ENCODE data around the gene NRP2. TPM values are rescaled to one million over a fixed set of nuclear protein-coding genes. Genes with fewer than 3 reads are reported as not detected.

Gene NRP2
- total RNA-seq, 2 experiments from 2014 or later: 1.1 to 2.0 TPM

- Mint-ChIP-seq H3K36me3 (no peaks in the 10 kb centered on the region), H3K27ac (no peak overlapping the region), H3K4me1 (no peaks in the 10 kb centered on the region), H3K27me3 (peaks cover 7% of the 10 kb centered on the region), H3K4me3 (no peak overlapping the region), H3K9me3 (no peaks in the 10 kb centered on the region)
- no peak for DNase-seq
Measured at GRCh38 chr2:205734436-205735037, 52.2 kb downstream of the NRP2 start.

- Mint-ChIP-seq H3K27ac (no peak overlapping the region), H3K4me1 (no peaks in the 10 kb centered on the region), H3K27me3 (peaks cover 16% of the 10 kb centered on the region), H3K9me3 (no peaks in the 10 kb centered on the region), H3K4me3 (no peak overlapping the region), H3K36me3 (no peaks in the 10 kb centered on the region)
- no peak for DNase-seq
Measured at GRCh38 chr2:205738117-205738968, 56.0 kb downstream of the NRP2 start.

GRCh38 chr2:205739620-205740019, 57.3 kb downstream of the NRP2 start:
- H3K4me1 Mint-ChIP-seq: no peaks in the 10 kb centered on the region
- peaks cover 16% of the 10 kb centered on the region for H3K27me3 Mint-ChIP-seq
- H3K9me3 Mint-ChIP-seq: no peaks in the 10 kb centered on the region
- DNase-seq: no peak
- H3K4me3 Mint-ChIP-seq: no peak overlapping the region
- H3K27ac Mint-ChIP-seq: no peak overlapping the region
- H3K36me3 Mint-ChIP-seq: no peaks in the 10 kb centered on the region

GRCh38 chr2:205740381-205740780, 58.1 kb downstream of the NRP2 start:
- H3K27me3 Mint-ChIP-seq: peaks cover 16% of the 10 kb centered on the region

GRCh38 chr2:205741256-205741978, 59.1 kb downstream of the NRP2 start:
- no peak overlapping the region for H3K27ac Mint-ChIP-seq
- no peaks in the 10 kb centered on the region for H3K9me3 Mint-ChIP-seq
- no peak for DNase-seq
- peaks cover 16% of the 10 kb centered on the region for H3K27me3 Mint-ChIP-seq
- H3K4me1 Mint-ChIP-seq: no peaks in the 10 kb centered on the region
- H3K4me3 Mint-ChIP-seq: no peak overlapping the region
- no peaks in the 10 kb centered on the region for H3K36me3 Mint-ChIP-seq

More at GRCh38 chr2:205740381-205740780, 58.1 kb downstream of the NRP2 start:
- no peaks in the 10 kb centered on the region for H3K9me3 Mint-ChIP-seq
- no peak overlapping the region for H3K4me3 Mint-ChIP-seq
- H3K27ac Mint-ChIP-seq: no peak overlapping the region
- H3K4me1 Mint-ChIP-seq: no peaks in the 10 kb centered on the region
- no peak for DNase-seq
- no peaks in the 10 kb centered on the region for H3K36me3 Mint-ChIP-seq

GRCh38 chr2:205743137-205743536, 60.8 kb downstream of the NRP2 start:
- H3K9me3 Mint-ChIP-seq: no peaks in the 10 kb centered on the region
- H3K4me1 Mint-ChIP-seq: no peaks in the 10 kb centered on the region
- no peaks in the 10 kb centered on the region for H3K36me3 Mint-ChIP-seq
- no peak overlapping the region for H3K27ac Mint-ChIP-seq
- no peak overlapping the region for H3K4me3 Mint-ChIP-seq
- no peak for DNase-seq
- peaks cover 16% of the 10 kb centered on the region for H3K27me3 Mint-ChIP-seq

GRCh38 chr2:205744074-205744591, 61.8 kb downstream of the NRP2 start:
- Mint-ChIP-seq H3K4me1 (no peaks in the 10 kb centered on the region), H3K4me3 (no peak overlapping the region), H3K36me3 (no peaks in the 10 kb centered on the region), H3K27ac (no peak overlapping the region), H3K9me3 (no peaks in the 10 kb centered on the region), H3K27me3 (peaks cover 9% of the 10 kb centered on the region)
- DNase-seq: no peak

- H3K36me3 Mint-ChIP-seq: no peaks in the 10 kb centered on the region
Measured at GRCh38 chr2:205745661-205746419, 63.5 kb downstream of the NRP2 start.

GRCh38 chr2:205746420-205746785, 64.1 kb downstream of the NRP2 start:
- no peaks in the 10 kb centered on the region for H3K36me3 Mint-ChIP-seq
- H3K9me3 Mint-ChIP-seq: no peaks in the 10 kb centered on the region
- no peak overlapping the region for H3K27ac Mint-ChIP-seq
- no peaks in the 10 kb centered on the region for H3K4me1 Mint-ChIP-seq
- peaks cover 14% of the 10 kb centered on the region for H3K27me3 Mint-ChIP-seq
- no peak overlapping the region for H3K4me3 Mint-ChIP-seq
- DNase-seq: no peak

More at GRCh38 chr2:205745661-205746419, 63.5 kb downstream of the NRP2 start:
- DNase-seq: no peak
- peaks cover 14% of the 10 kb centered on the region for H3K27me3 Mint-ChIP-seq
- H3K9me3 Mint-ChIP-seq: no peaks in the 10 kb centered on the region
- no peaks in the 10 kb centered on the region for H3K4me1 Mint-ChIP-seq
- no peak overlapping the region for H3K4me3 Mint-ChIP-seq
- no peak overlapping the region for H3K27ac Mint-ChIP-seq

- H3K27ac Mint-ChIP-seq: no peak overlapping the region
- no peak overlapping the region for H3K4me3 Mint-ChIP-seq
- H3K27me3 Mint-ChIP-seq: peaks cover 20% of the 10 kb centered on the region
- no peaks in the 10 kb centered on the region for H3K9me3 Mint-ChIP-seq
- no peaks in the 10 kb centered on the region for H3K36me3 Mint-ChIP-seq
- no peaks in the 10 kb centered on the region for H3K4me1 Mint-ChIP-seq
- no peak for DNase-seq
Measured at GRCh38 chr2:205747829-205748386, 65.6 kb downstream of the NRP2 start.

- no peaks in the 10 kb centered on the region for H3K4me1 Mint-ChIP-seq
- DNase-seq: no peak
Measured at GRCh38 chr2:205748639-205749038, 66.3 kb downstream of the NRP2 start.

GRCh38 chr2:205749078-205749477, 66.8 kb downstream of the NRP2 start:
- Mint-ChIP-seq H3K27me3 (peaks cover 23% of the 10 kb centered on the region), H3K27ac (no peak overlapping the region), H3K9me3 (no peaks in the 10 kb centered on the region), H3K4me1 (no peaks in the 10 kb centered on the region), H3K4me3 (no peak overlapping the region), H3K36me3 (no peaks in the 10 kb centered on the region)
- DNase-seq: no peak

More at GRCh38 chr2:205748639-205749038, 66.3 kb downstream of the NRP2 start:
- H3K36me3 Mint-ChIP-seq: no peaks in the 10 kb centered on the region
- H3K27me3 Mint-ChIP-seq: peaks cover 23% of the 10 kb centered on the region
- no peaks in the 10 kb centered on the region for H3K9me3 Mint-ChIP-seq
- no peak overlapping the region for H3K27ac Mint-ChIP-seq
- no peak overlapping the region for H3K4me3 Mint-ChIP-seq

- peaks cover 23% of the 10 kb centered on the region for H3K27me3 Mint-ChIP-seq
- no peaks in the 10 kb centered on the region for H3K4me1 Mint-ChIP-seq
- DNase-seq: no peak
- H3K36me3 Mint-ChIP-seq: no peaks in the 10 kb centered on the region
- no peak overlapping the region for H3K27ac Mint-ChIP-seq
- no peak overlapping the region for H3K4me3 Mint-ChIP-seq
- no peaks in the 10 kb centered on the region for H3K9me3 Mint-ChIP-seq
Measured at GRCh38 chr2:205750797-205751196, 68.5 kb downstream of the NRP2 start.

- no peaks in the 10 kb centered on the region for H3K36me3 Mint-ChIP-seq
- H3K27ac Mint-ChIP-seq: no peak overlapping the region
- peaks cover 23% of the 10 kb centered on the region for H3K27me3 Mint-ChIP-seq
- DNase-seq: no peak
- H3K9me3 Mint-ChIP-seq: no peaks in the 10 kb centered on the region
- H3K4me1 Mint-ChIP-seq: no peaks in the 10 kb centered on the region
- H3K4me3 Mint-ChIP-seq: no peak overlapping the region
Measured at GRCh38 chr2:205751569-205752031, 69.3 kb downstream of the NRP2 start.
